ENCODE results near the gene POC1B.

Gene POC1B

GRCh38 chr12:89418228-89418910 lies 107.5 kb downstream of the POC1B start:
- H3K4me3 ChIP-seq (ENCODE audit: low read length) = no peak overlapping the region
- TF ChIP-seq ZNF274 (IDR thresholded peaks at IDR 0.05; ENCODE audit: low read depth, low read length) = no peak

GRCh38 chr12:89417246-89417977 lies 108.4 kb downstream of the POC1B start:
- H3K4me3 ChIP-seq (ENCODE audit: low read length) = no peak overlapping the region
- TF ChIP-seq ZNF274 (IDR thresholded peaks at IDR 0.05; ENCODE audit: low read depth, low read length) = no peak

- no peak for TF ChIP-seq ZNF274 (IDR thresholded peaks at IDR 0.05; ENCODE audit: low read depth, low read length)
- H3K4me3 ChIP-seq (ENCODE audit: low read length) = no peak overlapping the region
These were observed 109.6 kb downstream of the POC1B start for GRCh38 chr12:89416049-89416792.

GRCh38 chr12:89414851-89415250 lies 111.0 kb downstream of the POC1B start:
- no peak overlapping the region for H3K4me3 ChIP-seq (ENCODE audit: low read length)
- no peak for TF ChIP-seq ZNF274 (IDR thresholded peaks at IDR 0.05; ENCODE audit: low read depth, low read length)

GRCh38 chr12:89414322-89414721 lies 111.5 kb downstream of the POC1B start:
- no peak overlapping the region for H3K4me3 ChIP-seq (ENCODE audit: low read length)
- TF ChIP-seq ZNF274 (IDR thresholded peaks at IDR 0.05; ENCODE audit: low read depth, low read length) = no peak

- TF ChIP-seq ZNF274 (IDR thresholded peaks at IDR 0.05; ENCODE audit: low read depth, low read length) = no peak
- no peak overlapping the region for H3K4me3 ChIP-seq (ENCODE audit: low read length)
These were observed 112.6 kb downstream of the POC1B start for GRCh38 chr12:89413234-89413633.

- no peak overlapping the region for H3K4me3 ChIP-seq (ENCODE audit: low read length)
- no peak for TF ChIP-seq ZNF274 (IDR thresholded peaks at IDR 0.05; ENCODE audit: low read depth, low read length)
These were observed 113.2 kb downstream of the POC1B start for GRCh38 chr12:89412665-89413064.

GRCh38 chr12:89411846-89412245 lies 114.0 kb downstream of the POC1B start:
- H3K4me3 ChIP-seq (ENCODE audit: low read length) = no peak overlapping the region
- no peak for TF ChIP-seq ZNF274 (IDR thresholded peaks at IDR 0.05; ENCODE audit: low read depth, low read length)

- no peak overlapping the region for H3K4me3 ChIP-seq (ENCODE audit: low read length)
- TF ChIP-seq ZNF274 (IDR thresholded peaks at IDR 0.05; ENCODE audit: low read depth, low read length) = no peak
These were observed 114.6 kb downstream of the POC1B start for GRCh38 chr12:89411234-89411633.

GRCh38 chr12:89405626-89406345 lies 120.1 kb downstream of the POC1B start:
- TF ChIP-seq ZNF274 (IDR thresholded peaks at IDR 0.05; ENCODE audit: low read depth, low read length) = no peak
- no peak overlapping the region for H3K4me3 ChIP-seq (ENCODE audit: low read length)

- H3K4me3 ChIP-seq (ENCODE audit: low read length) = no peak overlapping the region
- TF ChIP-seq ZNF274 (IDR thresholded peaks at IDR 0.05; ENCODE audit: low read depth, low read length) = no peak
These were observed 124.3 kb downstream of the POC1B start for GRCh38 chr12:89401433-89402058.

- H3K4me3 ChIP-seq (ENCODE audit: low read length) = no peak overlapping the region
- TF ChIP-seq ZNF274 (IDR thresholded peaks at IDR 0.05; ENCODE audit: low read depth, low read length) = no peak
These were observed 125.4 kb downstream of the POC1B start for GRCh38 chr12:89400415-89400814.

GRCh38 chr12:89395712-89396111 lies 130.1 kb downstream of the POC1B start:
- no peak for TF ChIP-seq ZNF274 (IDR thresholded peaks at IDR 0.05; ENCODE audit: low read depth, low read length)
- no peak overlapping the region for H3K4me3 ChIP-seq (ENCODE audit: low read length)
